Fibroblast of mammary gland (primary cell): ENCODE data around the gene GALNT14.

Source experiments
- DNase-seq: peaks from one replicate; pipeline ENCODE4 v3.0.0-alpha.2; 2010; ENCODE audit warnings: low read depth
- H3K4me3 ChIP-seq: 2 replicates; pipeline ENCODE4 v1.5.1; 2011; ENCODE audit warnings: low read depth, mild to moderate bottlenecking, low read length, moderate library complexity; ENCODE audit not compliant: control insufficient read depth
- CTCF ChIP-seq: conservative IDR thresholded peaks from 2 replicates; pipeline ENCODE4 v1.5.1; 2011; ENCODE audit warnings: low read depth, low read length, inconsistent platforms; ENCODE audit not compliant: control insufficient read depth, insufficient read depth

Gene GALNT14

GRCh38 chr2:31054842-31055388 lies 83.3 kb downstream of the GALNT14 start:
- H3K4me3 ChIP-seq: no peak overlapping the region
- DNase-seq: no peak
- no peak for TF ChIP-seq CTCF

GRCh38 chr2:31053929-31054782 lies 84.1 kb downstream of the GALNT14 start:
- no peak for DNase-seq
- H3K4me3 ChIP-seq: no peak overlapping the region
- no peak for TF ChIP-seq CTCF

GRCh38 chr2:31052284-31052683 lies 86.0 kb downstream of the GALNT14 start:
- H3K4me3 ChIP-seq: no peak overlapping the region
- no peak for DNase-seq
- no peak for TF ChIP-seq CTCF

GRCh38 chr2:31051258-31052140 lies 86.7 kb downstream of the GALNT14 start:
- H3K4me3 ChIP-seq: no peak overlapping the region
- DNase-seq: no peak
- no peak for TF ChIP-seq CTCF

GRCh38 chr2:31049916-31050588 lies 88.2 kb downstream of the GALNT14 start:
- DNase-seq: no peak
- TF ChIP-seq CTCF: no peak
- no peak overlapping the region for H3K4me3 ChIP-seq

GRCh38 chr2:31049264-31049663 lies 89.0 kb downstream of the GALNT14 start:
- no peak overlapping the region for H3K4me3 ChIP-seq
- no peak for TF ChIP-seq CTCF

More at GRCh38 chr2:31049264-31049663, 89.0 kb downstream of the GALNT14 start:
- DNase-seq: no peak
